Smooth muscle cell (in vitro differentiated cells): ENCODE results near the gene ANKEF1. TPM values are rescaled to one million over a fixed set of nuclear protein-coding genes. Genes with fewer than 3 reads are reported as not detected.

Experiments
- DNase-seq: peaks from one replicate; lab custom pipeline; 2025; ENCODE audit not compliant: unreplicated experiment; lab: John Stamatoyannopoulos, UW
- H2AFZ ChIP-seq: fragments of 200-600 bp; sonication (generic); 2 replicates; pipeline ENCODE4 v1.6.0; 2016; ENCODE audit warnings: antibody characterized with exemption, low read depth, mild to moderate bottlenecking
- H3F3A ChIP-seq: fragments of 200-600 bp; sonication (generic); 2 replicates; pipeline ENCODE4 v1.6.0; 2017; ENCODE audit warnings: antibody characterized with exemption, low read depth
- H3K27ac ChIP-seq: fragments of 200-600 bp; sonication (generic); 2 replicates; pipeline ENCODE4 v1.5.1; 2016; ENCODE audit warnings: low read depth, mild to moderate bottlenecking
- H3K27me3 ChIP-seq: fragments of 200-600 bp; sonication (generic); 2 replicates; pipeline ENCODE4 v1.6.1; 2016; ENCODE audit warnings: low read depth, mild to moderate bottlenecking
- H3K36me3 ChIP-seq: fragments of 200-600 bp; sonication (generic); 2 replicates; pipeline ENCODE4 v1.5.1; 2016; ENCODE audit warnings: low read depth
- H3K4me1 ChIP-seq: fragments of 200-600 bp; sonication (generic); 2 replicates; pipeline ENCODE4 v1.5.1; 2016; ENCODE audit warnings: low read depth
- H3K4me2 ChIP-seq: fragments of 200-600 bp; sonication (generic); 2 replicates; pipeline ENCODE4 v1.6.0; 2016; ENCODE audit warnings: mild to moderate bottlenecking
- H3K4me3 ChIP-seq: fragments of 200-600 bp; sonication (generic); 2 replicates; pipeline ENCODE4 v1.5.1; 2016; ENCODE audit warnings: mild to moderate bottlenecking
- H3K79me2 ChIP-seq: fragments of 200-600 bp; sonication (generic); 2 replicates; pipeline ENCODE4 v1.6.0; 2016; ENCODE audit warnings: low read depth, mild to moderate bottlenecking
- H3K9ac ChIP-seq: fragments of 200-600 bp; sonication (generic); 2 replicates; pipeline ENCODE4 v1.6.0; 2016; ENCODE audit warnings: low read depth
- H3K9me3 ChIP-seq: fragments of 200-600 bp; sonication (generic); replicated peaks from 2 replicates; pipeline ENCODE4 v1.5.1; 2016; ENCODE audit warnings: low read depth
- H4K20me1 ChIP-seq: fragments of 200-600 bp; sonication (generic); 2 replicates; pipeline ENCODE4 v1.6.0; 2016; ENCODE audit warnings: low read depth
- CTCF ChIP-seq: fragments of 200-600 bp; sonication (generic); IDR thresholded peaks from 2 replicates; pipeline ENCODE4 v1.5.1; 2017; ENCODE audit warnings: borderline replicate concordance, mild to moderate bottlenecking, antibody characterized with exemption; ENCODE audit not compliant: insufficient read depth, poor library complexity, severe bottlenecking
- WGBS: methylation state at CpG from one replicate; pipeline ENCODE4 v1.1.7; 2016; ENCODE audit warnings: low lambda C conversion rate; 5-methylcytosine and 5-hydroxymethylcytosine counted together
- polyA plus RNA-seq: library from polyadenylated mRNA; unstranded; fragments of >200 nt; fragmentation: Nextera tagmentation; extraction: Ambion mirVana; gene quantifications from 2 replicates; pipeline ENCODE4 v1.2.1, GENCODE V29; 2016
- total RNA-seq: library from RNA; depleted of rRNA; stranded (reverse); fragments of >200 nt; gene quantifications from 2 replicates; pipeline ENCODE4 v1.2.3, GENCODE V29; 2014

The ANKEF1 gene
- total and polyA plus RNA-seq, 2 experiments from 2014 or later: 0.09 to 1.8 TPM

DNA sequence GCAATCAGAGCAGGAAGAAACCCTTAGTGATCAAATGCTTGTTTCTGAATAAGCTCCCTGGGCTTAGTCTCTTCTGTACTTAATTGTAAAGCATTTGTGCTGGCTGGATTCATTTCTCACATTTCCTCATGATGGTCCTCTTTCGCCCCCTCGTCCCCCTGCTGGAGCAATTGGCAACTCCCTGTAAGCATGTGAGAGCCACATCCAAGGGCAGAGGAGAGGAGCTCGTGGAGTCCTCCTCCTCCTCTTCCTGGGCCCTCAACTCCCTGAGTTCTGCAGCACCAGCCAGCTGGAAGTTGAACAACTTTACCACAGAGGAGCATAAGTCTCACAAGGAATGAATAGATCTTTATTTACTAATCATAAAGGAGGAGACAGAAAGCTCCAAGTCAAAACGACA lies 12.6 kb downstream of the ANKEF1 start:
- Histone ChIP-seq H3K79me2 (no peaks in the 10 kb centered on the region), H2AFZ (no peak overlapping the region), H3K27ac (no peak overlapping the region), H3K4me2 (no peak overlapping the region), H3K4me1 (no peaks in the 10 kb centered on the region), H3K9me3 (no peaks in the 10 kb centered on the region), H3K27me3 (no peaks in the 10 kb centered on the region), H3K4me3 (no peak overlapping the region), H4K20me1 (no peaks in the 10 kb centered on the region), H3K9ac (no peak overlapping the region), H3F3A (no peaks in the 10 kb centered on the region), H3K36me3 (no peaks in the 10 kb centered on the region)
- WGBS: 46% methylated on average over 4 of the region's 4 CpGs
- no peak for DNase-seq
- peak; percentile 11 for TF ChIP-seq CTCF

DNA sequence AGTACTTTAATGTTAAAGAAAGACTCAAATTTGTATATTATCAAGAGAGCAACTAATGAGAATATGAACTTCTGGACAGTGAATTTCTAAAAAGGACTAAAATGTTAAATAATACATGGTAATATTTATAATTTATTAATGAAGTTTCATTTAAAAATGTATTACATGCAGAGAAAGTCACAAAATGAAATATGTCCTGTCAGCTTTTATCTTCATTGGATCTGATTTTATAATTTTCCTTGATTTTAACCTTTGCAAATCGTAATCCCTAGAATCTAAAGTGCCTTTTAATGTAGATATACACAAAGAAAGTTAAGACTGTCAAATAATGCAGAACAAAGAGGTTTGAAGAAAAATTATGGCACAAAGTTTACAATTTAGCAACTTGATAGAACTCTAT lies 16.4 kb downstream of the ANKEF1 start:
- H3K79me2 ChIP-seq: no peaks in the 10 kb centered on the region
- no peak for TF ChIP-seq CTCF
- H3K9ac ChIP-seq: no peak overlapping the region
- no peaks in the 10 kb centered on the region for H3F3A ChIP-seq
- H3K9me3 ChIP-seq: no peaks in the 10 kb centered on the region
- WGBS: 95% methylated on average over 1 of the region's 1 CpG
- no peak overlapping the region for H2AFZ ChIP-seq
- H3K27ac ChIP-seq: no peak overlapping the region
- H3K36me3 ChIP-seq: no peaks in the 10 kb centered on the region
- no peak overlapping the region for H3K4me3 ChIP-seq
- no peak overlapping the region for H3K4me2 ChIP-seq
- H4K20me1 ChIP-seq: no peaks in the 10 kb centered on the region
- no peaks in the 10 kb centered on the region for H3K4me1 ChIP-seq
- no peaks in the 10 kb centered on the region for H3K27me3 ChIP-seq
- DNase-seq: no peak

DNA sequence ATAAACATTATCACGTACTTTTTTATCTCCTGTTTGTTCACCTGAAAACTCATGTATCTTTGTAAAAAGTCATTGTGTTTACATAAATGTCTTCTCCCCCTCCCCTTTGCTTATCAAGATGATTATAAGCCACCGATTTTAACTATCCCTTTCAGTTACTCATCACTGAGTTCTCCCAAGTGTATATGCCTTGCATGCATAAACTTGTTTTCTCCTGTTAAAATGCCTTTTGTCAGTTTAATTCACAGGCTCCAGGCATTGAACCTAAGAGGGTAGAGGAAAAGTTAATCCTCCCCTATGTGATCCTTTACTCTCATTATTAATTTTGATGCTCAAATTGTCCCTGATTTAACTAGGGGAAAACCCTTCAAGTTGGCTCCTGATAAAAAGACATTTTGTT lies 24.2 kb downstream of the ANKEF1 start:
- DNase-seq: no peak
- Histone ChIP-seq H3K4me3 (no peak overlapping the region), H3K36me3 (no peaks in the 10 kb centered on the region), H3K4me1 (no peaks in the 10 kb centered on the region), H3K4me2 (no peak overlapping the region), H4K20me1 (no peaks in the 10 kb centered on the region), H3K27ac (no peak overlapping the region), H3K9ac (no peak overlapping the region), H3F3A (no peaks in the 10 kb centered on the region), H3K79me2 (no peaks in the 10 kb centered on the region), H3K27me3 (no peaks in the 10 kb centered on the region), H3K9me3 (no peaks in the 10 kb centered on the region), H2AFZ (no peak overlapping the region)
- 67% methylated on average over 2 of the region's 2 CpGs for WGBS
- no peak for TF ChIP-seq CTCF

DNA sequence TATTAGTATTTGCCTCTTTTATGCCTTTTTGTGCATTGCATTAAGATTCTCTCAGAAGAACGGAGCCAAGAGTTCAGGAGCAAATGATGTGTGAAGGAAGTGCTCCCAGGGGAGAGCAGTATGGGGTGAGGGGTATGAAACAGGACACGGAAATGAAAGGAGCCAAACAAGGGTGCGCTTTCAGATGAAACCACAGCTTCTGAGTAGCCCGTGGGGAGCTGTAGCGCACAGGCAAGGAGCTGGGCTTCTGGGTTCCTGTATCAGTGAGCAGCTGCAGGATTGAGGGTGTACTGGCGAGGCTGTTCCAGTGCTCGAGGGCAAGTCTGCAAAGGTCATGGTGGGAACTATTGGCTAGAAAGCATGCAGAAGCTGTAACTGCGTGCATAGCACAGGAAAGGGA lies 25.4 kb downstream of the ANKEF1 start:
- H3K79me2 ChIP-seq: no peaks in the 10 kb centered on the region
- H3K27me3 ChIP-seq: no peaks in the 10 kb centered on the region
- no peaks in the 10 kb centered on the region for H3K9me3 ChIP-seq
- no peak overlapping the region for H3K9ac ChIP-seq
- no peak overlapping the region for H2AFZ ChIP-seq
- H3F3A ChIP-seq: no peaks in the 10 kb centered on the region
- H3K36me3 ChIP-seq: no peaks in the 10 kb centered on the region
- H3K4me2 ChIP-seq: no peak overlapping the region
- no peak overlapping the region for H3K27ac ChIP-seq
- 74% methylated on average over 8 of the region's 8 CpGs for WGBS
- no peak for DNase-seq
- no peaks in the 10 kb centered on the region for H4K20me1 ChIP-seq
- no peak for TF ChIP-seq CTCF
- no peak overlapping the region for H3K4me3 ChIP-seq
- H3K4me1 ChIP-seq: no peaks in the 10 kb centered on the region
